HEK293 (cell line): Measurements from ENCODE around the gene GPR158.

Source experiments
- CTCF ChIA-PET: fragments of 350-600 bp; formaldehyde crosslinking; extraction: SDS; loops from one replicate; lab custom pipeline; 2021; ENCODE audit warnings: antibody characterized with exemption; lab: Yijun Ruan, JAX
- POLR2A ChIA-PET: fragments of 300-600 bp; formaldehyde crosslinking; extraction: SDS; loops from one replicate; lab custom pipeline; 2020; ENCODE audit warnings: antibody characterized with exemption, inconsistent platforms; lab: Yijun Ruan, JAX
- H3K27ac ChIP-seq: fragments of 200-500 bp; sonication (Bioruptor generic); 2 replicates; pipeline ENCODE4 v1.5.1; 2014; ENCODE audit warnings: low read depth, low read length, control low read depth, inconsistent platforms; ENCODE audit errors: extremely low read depth
- H3K36me3 ChIP-seq, 2 experiments: fragments of 200-500 bp in 1 of 2; sonication (Bioruptor generic) in 1 of 2; 1 replicate in 1 of 2; 2 replicates in 1 of 2; pipeline ENCODE4 v1.5.1; 2014 to 2017; ENCODE audit warnings: inconsistent platforms in 2 of 2, low read length in 2 of 2; ENCODE audit not compliant: control insufficient read depth in 2 of 2, insufficient read depth in 1 of 2
- H3K4me1 ChIP-seq: fragments of 200-500 bp; sonication (Bioruptor generic); 2 replicates; pipeline ENCODE4 v1.5.1; 2014; ENCODE audit warnings: mild to moderate bottlenecking, low read length, inconsistent platforms; ENCODE audit not compliant: control insufficient read depth, insufficient read depth
- H3K4me3 ChIP-seq: 2 replicates; pipeline ENCODE4 v1.5.1; 2011; ENCODE audit warnings: low read depth, mild to moderate bottlenecking, control low read depth, low read length, moderate library complexity
- H3K9me3 ChIP-seq: fragments of 200-500 bp; sonication (Bioruptor generic); 2 replicates; pipeline ENCODE4 v1.5.1; 2014; ENCODE audit warnings: low read depth, low read length, inconsistent platforms; ENCODE audit not compliant: control insufficient read depth, insufficient read depth
- HIC1 ChIP-seq: fragments of 450-650 bp; formaldehyde crosslinking; IDR thresholded peaks from 2 replicates; pipeline ENCODE4 v1.5.1; 2016; ENCODE audit warnings: missing biosample characterization, missing genetic modification characterization
- OSR2 ChIP-seq: fragments of 450-650 bp; formaldehyde crosslinking; IDR thresholded peaks from 2 replicates; pipeline ENCODE4 v1.5.1; 2016; ENCODE audit warnings: missing biosample characterization, missing genetic modification characterization
- SCRT1 ChIP-seq: fragments of 450-650 bp; formaldehyde crosslinking; IDR thresholded peaks from 2 replicates; pipeline ENCODE4 v1.5.1; 2016; ENCODE audit warnings: missing biosample characterization, missing genetic modification characterization, borderline replicate concordance
- ZBTB10 ChIP-seq: fragments of 450-650 bp; formaldehyde crosslinking; IDR thresholded peaks from 2 replicates; pipeline ENCODE4 v1.5.1; 2016; ENCODE audit warnings: missing biosample characterization, missing genetic modification characterization
- ZNF157 ChIP-seq: fragments of 450-650 bp; formaldehyde crosslinking; IDR thresholded peaks from 2 replicates; pipeline ENCODE4 v1.5.1; 2016; ENCODE audit warnings: missing biosample characterization, missing genetic modification characterization
- ZNF223 ChIP-seq: fragments of 450-650 bp; formaldehyde crosslinking; IDR thresholded peaks from 2 replicates; pipeline ENCODE4 v1.5.1; 2016; ENCODE audit warnings: missing biosample characterization, missing genetic modification characterization
- ZNF341 ChIP-seq: fragments of 450-650 bp; formaldehyde crosslinking; IDR thresholded peaks from 2 replicates; pipeline ENCODE4; 2016; ENCODE audit warnings: low read depth, missing biosample characterization, missing genetic modification characterization
- ZNF48 ChIP-seq: fragments of 450-650 bp; formaldehyde crosslinking; IDR thresholded peaks from 2 replicates; pipeline ENCODE4 v1.5.1; 2016; ENCODE audit warnings: missing biosample characterization, missing genetic modification characterization
- ZNF560 ChIP-seq: fragments of 450-650 bp; formaldehyde crosslinking; IDR thresholded peaks from 2 replicates; pipeline ENCODE4 v1.5.1; 2017; ENCODE audit warnings: missing biosample characterization, missing genetic modification characterization, borderline replicate concordance
- TF ChIP-seq, protein P1 (sequence below): fragments of 450-650 bp; formaldehyde crosslinking; IDR thresholded peaks from 2 replicates; pipeline ENCODE4 v1.5.1; 2016; ENCODE audit warnings: missing biosample characterization, missing genetic modification characterization, borderline replicate concordance
- TF ChIP-seq, protein P2 (sequence below): fragments of 450-650 bp; formaldehyde crosslinking; IDR thresholded peaks from 2 replicates; pipeline ENCODE4 v1.5.1; 2016; ENCODE audit warnings: missing biosample characterization, missing genetic modification characterization
- TF ChIP-seq, protein P3 (sequence below): fragments of 450-650 bp; formaldehyde crosslinking; IDR thresholded peaks from 2 replicates; pipeline ENCODE4 v1.5.1; 2016; ENCODE audit warnings: missing biosample characterization, missing genetic modification characterization

The GPR158 gene

GRCh38 chr10:25498645-25499044 lies 323.8 kb downstream of the GPR158 start:
- POLR2A ChIA-PET: no interaction called here
- TF ChIP-seq ZNF157 (tag by site-specific recombination) (no peak), ZNF223 (tag by site-specific recombination) (no peak), ZNF48 (tag by site-specific recombination) (no peak), ZNF560 (no peak), OSR2 (tag by site-specific recombination) (no peak), HIC1 (no peak), ZNF341 (tag by site-specific recombination) (no peak), SCRT1 (tag by site-specific recombination) (no peak), ZBTB10 (no peak)
- TF ChIP-seq, protein P1, sequence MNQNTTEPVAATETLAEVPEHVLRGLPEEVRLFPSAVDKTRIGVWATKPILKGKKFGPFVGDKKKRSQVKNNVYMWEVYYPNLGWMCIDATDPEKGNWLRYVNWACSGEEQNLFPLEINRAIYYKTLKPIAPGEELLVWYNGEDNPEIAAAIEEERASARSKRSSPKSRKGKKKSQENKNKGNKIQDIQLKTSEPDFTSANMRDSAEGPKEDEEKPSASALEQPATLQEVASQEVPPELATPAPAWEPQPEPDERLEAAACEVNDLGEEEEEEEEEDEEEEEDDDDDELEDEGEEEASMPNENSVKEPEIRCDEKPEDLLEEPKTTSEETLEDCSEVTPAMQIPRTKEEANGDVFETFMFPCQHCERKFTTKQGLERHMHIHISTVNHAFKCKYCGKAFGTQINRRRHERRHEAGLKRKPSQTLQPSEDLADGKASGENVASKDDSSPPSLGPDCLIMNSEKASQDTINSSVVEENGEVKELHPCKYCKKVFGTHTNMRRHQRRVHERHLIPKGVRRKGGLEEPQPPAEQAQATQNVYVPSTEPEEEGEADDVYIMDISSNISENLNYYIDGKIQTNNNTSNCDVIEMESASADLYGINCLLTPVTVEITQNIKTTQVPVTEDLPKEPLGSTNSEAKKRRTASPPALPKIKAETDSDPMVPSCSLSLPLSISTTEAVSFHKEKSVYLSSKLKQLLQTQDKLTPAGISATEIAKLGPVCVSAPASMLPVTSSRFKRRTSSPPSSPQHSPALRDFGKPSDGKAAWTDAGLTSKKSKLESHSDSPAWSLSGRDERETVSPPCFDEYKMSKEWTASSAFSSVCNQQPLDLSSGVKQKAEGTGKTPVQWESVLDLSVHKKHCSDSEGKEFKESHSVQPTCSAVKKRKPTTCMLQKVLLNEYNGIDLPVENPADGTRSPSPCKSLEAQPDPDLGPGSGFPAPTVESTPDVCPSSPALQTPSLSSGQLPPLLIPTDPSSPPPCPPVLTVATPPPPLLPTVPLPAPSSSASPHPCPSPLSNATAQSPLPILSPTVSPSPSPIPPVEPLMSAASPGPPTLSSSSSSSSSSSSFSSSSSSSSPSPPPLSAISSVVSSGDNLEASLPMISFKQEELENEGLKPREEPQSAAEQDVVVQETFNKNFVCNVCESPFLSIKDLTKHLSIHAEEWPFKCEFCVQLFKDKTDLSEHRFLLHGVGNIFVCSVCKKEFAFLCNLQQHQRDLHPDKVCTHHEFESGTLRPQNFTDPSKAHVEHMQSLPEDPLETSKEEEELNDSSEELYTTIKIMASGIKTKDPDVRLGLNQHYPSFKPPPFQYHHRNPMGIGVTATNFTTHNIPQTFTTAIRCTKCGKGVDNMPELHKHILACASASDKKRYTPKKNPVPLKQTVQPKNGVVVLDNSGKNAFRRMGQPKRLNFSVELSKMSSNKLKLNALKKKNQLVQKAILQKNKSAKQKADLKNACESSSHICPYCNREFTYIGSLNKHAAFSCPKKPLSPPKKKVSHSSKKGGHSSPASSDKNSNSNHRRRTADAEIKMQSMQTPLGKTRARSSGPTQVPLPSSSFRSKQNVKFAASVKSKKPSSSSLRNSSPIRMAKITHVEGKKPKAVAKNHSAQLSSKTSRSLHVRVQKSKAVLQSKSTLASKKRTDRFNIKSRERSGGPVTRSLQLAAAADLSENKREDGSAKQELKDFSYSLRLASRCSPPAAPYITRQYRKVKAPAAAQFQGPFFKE (tag by site-specific recombination): no peak
- TF ChIP-seq, protein P2, sequence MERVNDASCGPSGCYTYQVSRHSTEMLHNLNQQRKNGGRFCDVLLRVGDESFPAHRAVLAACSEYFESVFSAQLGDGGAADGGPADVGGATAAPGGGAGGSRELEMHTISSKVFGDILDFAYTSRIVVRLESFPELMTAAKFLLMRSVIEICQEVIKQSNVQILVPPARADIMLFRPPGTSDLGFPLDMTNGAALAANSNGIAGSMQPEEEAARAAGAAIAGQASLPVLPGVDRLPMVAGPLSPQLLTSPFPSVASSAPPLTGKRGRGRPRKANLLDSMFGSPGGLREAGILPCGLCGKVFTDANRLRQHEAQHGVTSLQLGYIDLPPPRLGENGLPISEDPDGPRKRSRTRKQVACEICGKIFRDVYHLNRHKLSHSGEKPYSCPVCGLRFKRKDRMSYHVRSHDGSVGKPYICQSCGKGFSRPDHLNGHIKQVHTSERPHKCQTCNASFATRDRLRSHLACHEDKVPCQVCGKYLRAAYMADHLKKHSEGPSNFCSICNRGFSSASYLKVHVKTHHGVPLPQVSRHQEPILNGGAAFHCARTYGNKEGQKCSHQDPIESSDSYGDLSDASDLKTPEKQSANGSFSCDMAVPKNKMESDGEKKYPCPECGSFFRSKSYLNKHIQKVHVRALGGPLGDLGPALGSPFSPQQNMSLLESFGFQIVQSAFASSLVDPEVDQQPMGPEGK (tag by site-specific recombination): no peak
- TF ChIP-seq, protein P3, sequence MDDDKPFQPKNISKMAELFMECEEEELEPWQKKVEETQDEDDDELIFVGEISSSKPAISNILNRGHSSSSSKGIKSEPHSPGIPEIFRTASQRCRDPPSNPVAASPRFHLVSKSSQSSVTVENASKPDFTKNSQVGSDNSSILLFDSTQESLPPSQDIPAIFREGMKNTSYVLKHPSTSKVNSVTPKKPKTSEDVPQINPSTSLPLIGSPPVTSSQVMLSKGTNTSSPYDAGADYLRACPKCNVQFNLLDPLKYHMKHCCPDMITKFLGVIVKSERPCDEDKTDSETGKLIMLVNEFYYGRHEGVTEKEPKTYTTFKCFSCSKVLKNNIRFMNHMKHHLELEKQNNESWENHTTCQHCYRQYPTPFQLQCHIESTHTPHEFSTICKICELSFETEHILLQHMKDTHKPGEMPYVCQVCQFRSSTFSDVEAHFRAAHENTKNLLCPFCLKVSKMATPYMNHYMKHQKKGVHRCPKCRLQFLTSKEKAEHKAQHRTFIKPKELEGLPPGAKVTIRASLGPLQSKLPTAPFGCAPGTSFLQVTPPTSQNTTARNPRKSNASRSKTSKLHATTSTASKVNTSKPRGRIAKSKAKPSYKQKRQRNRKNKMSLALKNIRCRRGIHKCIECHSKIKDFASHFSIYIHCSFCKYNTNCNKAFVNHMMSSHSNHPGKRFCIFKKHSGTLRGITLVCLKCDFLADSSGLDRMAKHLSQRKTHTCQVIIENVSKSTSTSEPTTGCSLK (tag by site-specific recombination): no peak
- Histone ChIP-seq H3K4me3 (no peak overlapping the region), H3K36me3 (no peaks in the 10 kb centered on the region), H3K9me3 (no peaks in the 10 kb centered on the region), H3K4me1 (no peaks in the 10 kb centered on the region), H3K27ac (no peak overlapping the region)
- CTCF ChIA-PET: interaction anchor here (1.2 kb wide), 1 partner anchor 10 kb away, joined by 3 read pairs; no protein-coding TSS in a partner anchor
